Astrocyte (in vitro differentiated cells and primary cell): ENCODE data around the gene CDH24. TPM values are rescaled to one million over a fixed set of nuclear protein-coding genes. Genes with fewer than 3 reads are reported as not detected.

Source experiments
- DNase-seq: peaks from one replicate; pipeline ENCODE4 v3.0.0-alpha.2; 2010; ENCODE audit warnings: low read depth
- FAIRE-seq: peaks from 2 replicates; lab custom pipeline; 2011; peaks lifted over from hg19 to GRCh38; lab: Jason Lieb, UNC
- H2AFZ ChIP-seq: 2 replicates; pipeline ENCODE4 v1.6.0; 2012; ENCODE audit warnings: low read depth, low read length, inconsistent platforms
- H3K27ac ChIP-seq: 2 replicates; pipeline ENCODE4 v1.5.1; 2011; ENCODE audit warnings: low read depth, low read length, inconsistent platforms
- H3K27me3 ChIP-seq: 2 replicates; pipeline ENCODE4 v1.6.0; 2011; ENCODE audit warnings: low read length, inconsistent platforms; ENCODE audit not compliant: insufficient read depth
- H3K36me3 ChIP-seq: 2 replicates; pipeline ENCODE4 v1.5.1; 2011; ENCODE audit warnings: low read length, inconsistent platforms; ENCODE audit not compliant: insufficient read depth
- H3K4me1 ChIP-seq: 2 replicates; pipeline ENCODE4 v1.5.1; 2011; ENCODE audit warnings: low read length, inconsistent platforms; ENCODE audit not compliant: insufficient read depth
- H3K4me2 ChIP-seq: 2 replicates; pipeline ENCODE4 v1.6.0; 2012; ENCODE audit warnings: low read length, inconsistent platforms
- H3K4me3 ChIP-seq: 2 replicates; pipeline ENCODE4 v1.5.1; 2011; ENCODE audit warnings: low read depth, mild to moderate bottlenecking, low read length, inconsistent platforms; ENCODE audit not compliant: insufficient read depth
- H3K79me2 ChIP-seq: 2 replicates; pipeline ENCODE4 v1.6.0; 2012; ENCODE audit warnings: mild to moderate bottlenecking, low read length, inconsistent platforms; ENCODE audit not compliant: insufficient read depth
- H3K9ac ChIP-seq: 2 replicates; pipeline ENCODE4 v1.6.0; 2012; ENCODE audit warnings: mild to moderate bottlenecking, low read length, inconsistent platforms
- H3K9me3 ChIP-seq: 2 replicates; pipeline ENCODE4 v1.5.1; 2012; ENCODE audit warnings: low read depth, mild to moderate bottlenecking, low read length, inconsistent platforms; ENCODE audit not compliant: insufficient read depth
- H4K20me1 ChIP-seq: 2 replicates; pipeline ENCODE4 v1.6.0; 2012; ENCODE audit warnings: low read length, inconsistent platforms; ENCODE audit not compliant: insufficient read depth
- H3K27ac Mint-ChIP-seq: one replicate; pipeline ENCODE4 v1.8.0; 2021; ENCODE audit warnings: mild to moderate bottlenecking, mixed read lengths; ENCODE audit not compliant: unreplicated experiment
- H3K27me3 Mint-ChIP-seq: one replicate; pipeline ENCODE4 v1.8.0; 2021; ENCODE audit warnings: low read depth, mixed read lengths; ENCODE audit not compliant: unreplicated experiment
- H3K36me3 Mint-ChIP-seq: one replicate; pipeline ENCODE4 v1.8.0; 2021; ENCODE audit warnings: low read depth, mixed read lengths; ENCODE audit not compliant: unreplicated experiment
- H3K4me1 Mint-ChIP-seq: one replicate; pipeline ENCODE4 v1.8.0; 2021; ENCODE audit warnings: low read depth, mixed read lengths; ENCODE audit not compliant: unreplicated experiment
- H3K4me3 Mint-ChIP-seq: one replicate; pipeline ENCODE4 v1.8.0; 2021; ENCODE audit warnings: mild to moderate bottlenecking, moderate library complexity, mixed read lengths; ENCODE audit not compliant: unreplicated experiment
- H3K9me3 Mint-ChIP-seq: one replicate; pipeline ENCODE4 v1.8.0; 2021; ENCODE audit warnings: mild to moderate bottlenecking, mixed read lengths; ENCODE audit not compliant: unreplicated experiment
- CTCF ChIP-seq: IDR thresholded peaks from 2 replicates; pipeline ENCODE4 v1.5.1; 2011; ENCODE audit warnings: low read depth, mild to moderate bottlenecking, inconsistent platforms, low read length, moderate library complexity; ENCODE audit not compliant: insufficient read depth
- EZH2 ChIP-seq: IDR thresholded peaks from 2 replicates; pipeline ENCODE4 v1.6.1; 2012; ENCODE audit warnings: mild to moderate bottlenecking, low read length, inconsistent platforms; ENCODE audit not compliant: insufficient read depth
- total RNA-seq: library from RNA; stranded (reverse); gene quantifications from 2 replicates; pipeline ENCODE4 v1.2.1, GENCODE V29; 2021

Gene CDH24
- total RNA-seq, 1 donor from 2014 or later = 22.2 TPM

- peak overlapping the region; percentile 92 for H3K4me3 Mint-ChIP-seq
- peaks cover 8% of the 10 kb centered on the region for H3K4me1 Mint-ChIP-seq
- H3K79me2 ChIP-seq = no peaks in the 10 kb centered on the region
- H2AFZ ChIP-seq = peak overlapping the region; percentile 98
- H3K9me3 Mint-ChIP-seq = no peaks in the 10 kb centered on the region
- H3K36me3 ChIP-seq = no peaks in the 10 kb centered on the region
- no peaks in the 10 kb centered on the region for H3K9me3 ChIP-seq
- peak overlapping the region; percentile 99 for H3K27ac Mint-ChIP-seq
- H3K27me3 ChIP-seq = no peaks in the 10 kb centered on the region
- no peak for TF ChIP-seq EZH2
- no peak for TF ChIP-seq CTCF
- H3K36me3 Mint-ChIP-seq = no peaks in the 10 kb centered on the region
- H3K9ac ChIP-seq = peak overlapping the region; percentile 94
- no peaks in the 10 kb centered on the region for H4K20me1 ChIP-seq
- peak overlapping the region; percentile 94 for H3K4me2 ChIP-seq
- H3K27ac ChIP-seq = peak overlapping the region; percentile 94
- no peaks in the 10 kb centered on the region for H3K27me3 Mint-ChIP-seq
- H3K4me3 ChIP-seq = peak overlapping the region; percentile 79
- FAIRE-seq (no peak), DNase-seq (peak; percentile 92)
- peaks cover 22% of the 10 kb centered on the region for H3K4me1 ChIP-seq
Observed at GRCh38 chr14:23006544-23007419, 50.5 kb downstream of the CDH24 start.

GRCh38 chr14:23006188-23006534, 51.2 kb downstream of the CDH24 start:
- H3K36me3 ChIP-seq = no peaks in the 10 kb centered on the region
- FAIRE-seq (no peak), DNase-seq (peak; percentile 63)
- H3K4me3 ChIP-seq = peak overlapping the region; percentile 79
- H3K79me2 ChIP-seq = no peaks in the 10 kb centered on the region
- no peaks in the 10 kb centered on the region for H3K27me3 Mint-ChIP-seq
- peak overlapping the region; percentile 94 for H3K9ac ChIP-seq
- no peaks in the 10 kb centered on the region for H3K36me3 Mint-ChIP-seq
- H3K4me1 Mint-ChIP-seq = peaks cover 8% of the 10 kb centered on the region
- no peak for TF ChIP-seq EZH2
- TF ChIP-seq CTCF = no peak
- H3K4me2 ChIP-seq = peak overlapping the region; percentile 94
- no peaks in the 10 kb centered on the region for H3K9me3 ChIP-seq
- H3K9me3 Mint-ChIP-seq = no peaks in the 10 kb centered on the region
- H3K27ac Mint-ChIP-seq = peak overlapping the region; percentile 99
- H2AFZ ChIP-seq = no peak overlapping the region
- no peaks in the 10 kb centered on the region for H3K27me3 ChIP-seq
- H3K27ac ChIP-seq = peak overlapping the region; percentile 94
- peak overlapping the region; percentile 92 for H3K4me3 Mint-ChIP-seq
- H3K4me1 ChIP-seq = peaks cover 22% of the 10 kb centered on the region
- no peaks in the 10 kb centered on the region for H4K20me1 ChIP-seq
